ENCODE data around the gene ABHD12B.
A peak's percentile ranks its signal among the peaks of the same experiment; 100 is the strongest.

ABHD12B gene

DNA sequence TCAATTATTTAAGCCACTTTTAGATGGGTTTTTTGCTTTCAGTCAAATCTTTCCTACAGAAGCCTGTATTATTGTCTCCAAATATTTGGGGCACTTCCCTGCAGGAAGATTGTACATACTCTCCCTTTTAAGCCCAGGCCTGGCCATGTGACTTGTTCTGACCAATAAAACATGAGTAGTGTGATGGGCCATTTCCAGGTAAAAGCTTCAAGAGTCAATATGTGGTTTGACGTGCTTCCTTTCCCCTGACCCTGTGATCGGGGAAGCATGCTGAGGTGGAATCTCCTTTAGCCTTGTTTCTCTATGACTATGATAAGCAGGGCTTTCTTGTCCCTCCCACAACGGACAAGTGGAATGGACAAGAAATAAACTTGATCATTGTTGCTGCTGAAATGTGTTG, 26.7 kb upstream of the ABHD12B start:
- no peaks in the 10 kb centered on the region for H3K9me3 ChIP-seq (ENCODE audit: low read length)

DNA sequence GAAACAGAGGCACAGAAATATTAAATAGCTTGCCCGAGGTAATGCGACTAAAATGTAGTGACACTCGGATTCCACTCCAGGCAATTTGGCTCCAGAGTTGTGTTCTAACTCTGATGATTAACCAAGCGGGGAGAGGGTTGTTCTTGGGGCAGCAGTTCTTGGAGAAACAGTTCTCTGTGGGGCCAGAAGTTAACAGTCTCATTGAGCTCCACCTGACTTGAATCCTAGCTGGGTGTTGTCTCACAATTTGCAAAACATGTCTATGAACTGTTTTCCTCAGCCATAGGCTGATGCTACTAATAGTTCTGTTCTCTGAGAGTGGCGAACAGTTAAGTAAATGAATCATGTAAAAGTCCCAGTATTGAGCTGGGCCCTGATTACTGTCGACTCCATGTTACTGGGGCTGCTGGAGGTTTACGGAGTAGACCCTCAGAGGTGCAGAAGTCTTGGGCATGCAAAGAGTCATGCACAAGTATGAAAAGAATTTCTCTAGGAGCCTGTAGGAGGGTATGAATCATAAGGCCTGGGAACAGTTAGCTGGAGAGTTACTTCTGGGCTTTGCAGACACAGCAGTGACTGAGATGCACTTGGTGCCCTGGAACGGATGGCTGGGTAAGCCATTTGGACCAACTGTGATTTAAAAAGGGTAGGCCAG, 25.5 kb upstream of the ABHD12B start:
- Histone ChIP-seq H3K4me3 (ENCODE audit: low read depth in 1 of 2, low read length in 2 of 2) (no peak overlapping the region), H3K9me3 (ENCODE audit: low read length) (no peaks in the 10 kb centered on the region), H3K27me3 (ENCODE audit: control insufficient read depth in 1 of 2, insufficient read depth in 2 of 2, low read length in 2 of 2) (no peaks in the 10 kb centered on the region), H3K27ac (ENCODE audit: low read depth, low read length) (no peak overlapping the region), H3K4me1 (ENCODE audit: insufficient read depth, low read length) (no peaks in the 10 kb centered on the region), H3K9ac (ENCODE audit: low read length) (no peak overlapping the region), H3K36me3 (ENCODE audit: insufficient read depth, low read length) (no peaks in the 10 kb centered on the region)

More for the DNA sequence above, 26.7 kb upstream of the ABHD12B start:
- Histone ChIP-seq H3K9ac (ENCODE audit: low read length) (no peak overlapping the region), H3K27me3 (ENCODE audit: control insufficient read depth in 1 of 2, insufficient read depth in 2 of 2, low read length in 2 of 2) (no peaks in the 10 kb centered on the region), H3K36me3 (ENCODE audit: insufficient read depth, low read length) (no peaks in the 10 kb centered on the region), H3K4me3 (ENCODE audit: low read depth in 1 of 2, low read length in 2 of 2) (no peak overlapping the region), H3K27ac (ENCODE audit: low read depth, low read length) (no peak overlapping the region), H3K4me1 (ENCODE audit: insufficient read depth, low read length) (no peaks in the 10 kb centered on the region)

DNA sequence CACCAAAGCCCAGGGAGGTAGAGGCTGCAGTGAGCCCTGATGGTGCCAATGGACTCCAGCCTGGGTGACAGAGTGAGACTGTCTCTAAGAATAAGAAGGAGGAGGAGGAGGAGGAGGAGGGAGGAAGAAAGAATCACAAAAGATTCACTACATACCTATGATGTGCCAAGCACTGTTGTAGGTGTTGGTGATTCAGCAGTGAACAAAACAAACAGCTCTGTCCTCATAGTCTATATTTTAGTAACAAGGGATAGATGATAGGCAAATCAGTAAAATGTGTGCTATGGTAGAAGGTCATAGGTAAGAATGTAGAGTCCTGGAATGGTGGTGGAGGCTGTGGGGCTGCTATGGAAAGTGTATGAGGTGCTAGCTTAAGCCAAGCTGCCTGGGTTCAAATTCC, 18.0 kb upstream of the ABHD12B start:
- H3K4me3 ChIP-seq (ENCODE audit: low read depth in 1 of 2, low read length in 2 of 2): no peak overlapping the region
- no peak overlapping the region for H3K9ac ChIP-seq (ENCODE audit: low read length)
- H3K9me3 ChIP-seq (ENCODE audit: low read length): no peaks in the 10 kb centered on the region
- H3K36me3 ChIP-seq (ENCODE audit: insufficient read depth, low read length): no peaks in the 10 kb centered on the region
- H3K4me1 ChIP-seq (ENCODE audit: insufficient read depth, low read length): no peaks in the 10 kb centered on the region
- no peak overlapping the region for H3K27ac ChIP-seq (ENCODE audit: low read depth, low read length)
- no peaks in the 10 kb centered on the region for H3K27me3 ChIP-seq (ENCODE audit: control insufficient read depth in 1 of 2, insufficient read depth in 2 of 2, low read length in 2 of 2)

DNA sequence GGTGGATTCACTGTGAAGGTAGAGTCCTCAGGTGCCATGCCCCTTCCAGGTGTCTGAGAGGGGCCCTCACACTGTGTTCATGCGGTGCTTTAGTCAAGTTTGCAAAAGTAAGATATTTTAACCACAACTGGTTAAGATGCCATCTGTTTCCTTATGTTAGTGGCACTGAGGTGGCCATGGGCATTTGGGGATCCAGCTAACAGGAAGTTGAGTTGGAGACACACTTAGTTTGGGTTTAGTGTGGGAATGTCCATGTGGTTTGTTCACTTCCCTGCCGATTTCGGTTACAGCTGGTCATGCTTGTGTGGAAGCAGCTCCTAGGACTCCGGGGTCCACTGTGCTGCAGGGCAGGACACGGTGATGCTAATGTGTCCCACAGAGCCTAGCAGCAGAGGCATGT, 17.3 kb upstream of the ABHD12B start:
- Histone ChIP-seq H3K9me3 (ENCODE audit: low read length) (no peaks in the 10 kb centered on the region), H3K27ac (ENCODE audit: low read depth, low read length) (no peak overlapping the region), H3K27me3 (ENCODE audit: control insufficient read depth in 1 of 2, insufficient read depth in 2 of 2, low read length in 2 of 2) (no peaks in the 10 kb centered on the region), H3K4me1 (ENCODE audit: insufficient read depth, low read length) (peaks cover 6% of the 10 kb centered on the region), H3K9ac (ENCODE audit: low read length) (no peak overlapping the region), H3K4me3 (ENCODE audit: low read depth in 1 of 2, low read length in 2 of 2) (no peak overlapping the region), H3K36me3 (ENCODE audit: insufficient read depth, low read length) (no peaks in the 10 kb centered on the region)

DNA sequence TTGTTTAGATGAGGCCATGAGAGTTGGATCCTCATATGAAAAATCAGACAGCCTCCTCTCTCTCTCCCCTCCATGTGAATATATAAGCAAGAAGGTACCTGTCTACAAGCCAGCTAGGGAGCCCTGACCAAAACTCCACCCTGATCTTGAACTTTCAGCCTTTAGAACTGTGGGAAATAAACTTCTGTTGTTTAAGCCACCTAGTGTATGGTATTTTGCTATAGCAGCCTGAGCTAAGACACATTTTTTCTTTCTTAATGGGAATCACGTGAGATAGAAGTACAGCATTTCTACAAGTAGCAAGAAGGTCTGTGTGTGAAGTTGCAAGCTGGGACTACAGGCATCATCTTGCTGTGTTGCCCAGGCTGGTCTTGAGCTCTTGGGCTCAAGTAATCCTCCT, 16.3 kb upstream of the ABHD12B start:
- H3K4me3 ChIP-seq (ENCODE audit: low read depth in 1 of 2, low read length in 2 of 2): no peak overlapping the region
- H3K9me3 ChIP-seq (ENCODE audit: low read length): no peaks in the 10 kb centered on the region
- no peak overlapping the region for H3K9ac ChIP-seq (ENCODE audit: low read length)
- no peaks in the 10 kb centered on the region for H3K27me3 ChIP-seq (ENCODE audit: control insufficient read depth in 1 of 2, insufficient read depth in 2 of 2, low read length in 2 of 2)
- H3K27ac ChIP-seq (ENCODE audit: low read depth, low read length): no peak overlapping the region
- peaks cover 8% of the 10 kb centered on the region for H3K4me1 ChIP-seq (ENCODE audit: insufficient read depth, low read length)
- H3K36me3 ChIP-seq (ENCODE audit: insufficient read depth, low read length): no peaks in the 10 kb centered on the region

DNA sequence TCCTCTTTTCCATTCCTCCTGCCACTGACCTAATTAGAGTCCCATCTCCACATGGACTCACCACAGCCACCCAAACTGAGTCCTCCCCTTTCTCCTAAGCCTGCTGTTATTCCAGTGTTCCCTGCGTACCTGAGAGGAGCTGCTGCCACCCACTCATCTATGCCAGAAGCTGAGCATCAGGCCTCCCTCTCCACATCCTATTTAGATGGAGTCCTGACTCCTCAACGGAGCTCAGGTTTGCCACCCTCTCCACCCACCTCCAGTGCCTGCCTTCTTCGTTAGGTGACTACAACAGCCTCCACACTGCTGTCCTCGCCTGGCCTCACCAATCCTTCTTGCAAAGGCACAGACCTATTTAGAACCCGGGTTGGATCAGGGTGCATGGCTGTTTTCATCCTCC, 15.2 kb upstream of the ABHD12B start:
- Histone ChIP-seq H3K36me3 (ENCODE audit: insufficient read depth, low read length) (no peaks in the 10 kb centered on the region), H3K4me1 (ENCODE audit: insufficient read depth, low read length) (peaks cover 8% of the 10 kb centered on the region), H3K27ac (ENCODE audit: low read depth, low read length) (no peak overlapping the region), H3K9me3 (ENCODE audit: low read length) (no peaks in the 10 kb centered on the region), H3K4me3 (ENCODE audit: low read depth in 1 of 2, low read length in 2 of 2) (no peak overlapping the region), H3K9ac (ENCODE audit: low read length) (no peak overlapping the region), H3K27me3 (ENCODE audit: control insufficient read depth in 1 of 2, insufficient read depth in 2 of 2, low read length in 2 of 2) (no peaks in the 10 kb centered on the region)

DNA sequence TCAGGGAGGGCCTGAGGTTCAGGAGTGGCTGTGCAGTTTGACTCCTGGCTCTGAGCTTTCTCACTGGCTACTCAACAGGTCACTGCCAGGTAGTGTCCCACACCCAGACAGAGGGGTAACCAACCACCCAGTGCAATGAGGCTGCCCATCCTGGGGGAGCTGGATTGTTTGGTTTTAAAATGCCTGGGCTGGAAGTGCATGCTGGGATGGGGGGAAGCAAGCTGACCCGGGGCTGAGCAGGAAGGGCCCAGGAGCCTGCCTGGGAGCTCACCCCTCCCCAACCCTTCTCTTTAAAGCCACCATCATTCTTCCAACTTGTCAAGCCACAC, 12.6 kb upstream of the ABHD12B start:
- no peak overlapping the region for H3K27ac ChIP-seq (ENCODE audit: low read depth, low read length)
- peaks cover 8% of the 10 kb centered on the region for H3K4me1 ChIP-seq (ENCODE audit: insufficient read depth, low read length)
- H3K9ac ChIP-seq (ENCODE audit: low read length): no peak overlapping the region
- H3K27me3 ChIP-seq (ENCODE audit: control insufficient read depth in 1 of 2, insufficient read depth in 2 of 2, low read length in 2 of 2): no peaks in the 10 kb centered on the region
- H3K4me3 ChIP-seq (ENCODE audit: low read depth in 1 of 2, low read length in 2 of 2): peak overlapping the region; percentile 61 to 82
- no peaks in the 10 kb centered on the region for H3K36me3 ChIP-seq (ENCODE audit: insufficient read depth, low read length)
- no peaks in the 10 kb centered on the region for H3K9me3 ChIP-seq (ENCODE audit: low read length)

DNA sequence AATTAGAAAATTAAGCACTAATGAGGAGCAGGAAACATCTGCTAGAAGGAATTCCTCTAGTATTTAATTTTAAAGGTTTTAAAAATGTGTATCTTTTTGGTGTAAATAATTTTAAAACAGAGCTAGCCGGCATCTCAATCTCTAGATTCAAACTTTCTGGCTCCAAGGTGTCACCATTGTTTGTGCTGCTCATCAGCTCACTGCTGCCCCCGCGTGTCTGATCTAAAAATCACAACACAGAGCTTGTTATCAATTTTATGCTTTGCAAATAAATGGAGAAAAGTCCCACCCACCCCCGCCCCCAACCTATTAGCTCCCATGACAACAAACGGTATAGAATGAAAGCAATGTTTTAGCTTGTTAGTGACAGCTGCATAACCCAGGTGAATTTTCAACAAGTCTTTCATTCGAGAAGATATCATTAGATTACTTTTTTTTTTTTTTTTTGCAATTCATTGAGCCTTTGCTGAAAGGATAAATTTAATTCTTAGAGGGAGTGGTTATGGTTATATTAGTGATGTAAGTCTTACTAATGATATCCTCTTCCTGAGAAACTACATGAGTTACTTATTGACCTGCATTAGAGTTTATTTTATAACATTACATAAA, 11.3 kb upstream of the ABHD12B start:
- Histone ChIP-seq H3K27ac (ENCODE audit: low read depth, low read length) (peak overlapping the region; percentile 58), H3K4me1 (ENCODE audit: insufficient read depth, low read length) (peaks cover 8% of the 10 kb centered on the region), H3K4me3 (ENCODE audit: low read depth in 1 of 2, low read length in 2 of 2) (peak overlapping the region; percentile 61 to 82), H3K9ac (ENCODE audit: low read length) (no peak overlapping the region), H3K27me3 (ENCODE audit: control insufficient read depth in 1 of 2, insufficient read depth in 2 of 2, low read length in 2 of 2) (no peaks in the 10 kb centered on the region), H3K36me3 (ENCODE audit: insufficient read depth, low read length) (no peaks in the 10 kb centered on the region), H3K9me3 (ENCODE audit: low read length) (no peaks in the 10 kb centered on the region)

DNA sequence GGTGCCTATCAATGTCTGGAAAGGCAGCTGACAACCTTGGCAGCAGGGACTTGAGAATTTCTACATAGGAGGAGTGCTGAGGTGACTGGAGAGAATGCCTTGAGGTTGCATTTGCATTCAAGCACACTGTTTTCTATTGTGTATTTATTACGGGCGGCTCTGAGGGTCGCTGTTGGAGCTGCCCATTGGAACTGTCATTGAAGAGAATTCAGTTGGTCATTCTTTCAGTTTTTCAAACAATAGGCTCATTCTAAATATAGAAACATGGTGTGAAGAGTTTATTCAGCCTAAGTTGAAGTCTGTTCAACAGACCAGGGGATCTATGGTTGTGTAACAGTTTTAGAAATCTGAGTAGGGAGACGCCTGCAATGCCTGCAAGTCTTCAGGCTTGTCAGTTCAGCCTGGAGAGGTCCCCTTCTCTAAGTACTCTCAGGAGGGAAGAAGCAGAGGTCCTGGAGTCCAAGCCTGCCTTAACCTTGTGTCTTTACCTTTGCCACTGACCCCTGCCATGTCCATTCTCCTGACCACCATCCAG, 9.8 kb upstream of the ABHD12B start:
- Histone ChIP-seq H3K27me3 (ENCODE audit: control insufficient read depth in 1 of 2, insufficient read depth in 2 of 2, low read length in 2 of 2) (no peaks in the 10 kb centered on the region), H3K4me1 (ENCODE audit: insufficient read depth, low read length) (peaks cover 8% of the 10 kb centered on the region), H3K36me3 (ENCODE audit: insufficient read depth, low read length) (no peaks in the 10 kb centered on the region), H3K27ac (ENCODE audit: low read depth, low read length) (no peak overlapping the region), H3K4me3 (ENCODE audit: low read depth in 1 of 2, low read length in 2 of 2) (no peak overlapping the region), H3K9ac (ENCODE audit: low read length) (no peak overlapping the region), H3K9me3 (ENCODE audit: low read length) (no peaks in the 10 kb centered on the region)

DNA sequence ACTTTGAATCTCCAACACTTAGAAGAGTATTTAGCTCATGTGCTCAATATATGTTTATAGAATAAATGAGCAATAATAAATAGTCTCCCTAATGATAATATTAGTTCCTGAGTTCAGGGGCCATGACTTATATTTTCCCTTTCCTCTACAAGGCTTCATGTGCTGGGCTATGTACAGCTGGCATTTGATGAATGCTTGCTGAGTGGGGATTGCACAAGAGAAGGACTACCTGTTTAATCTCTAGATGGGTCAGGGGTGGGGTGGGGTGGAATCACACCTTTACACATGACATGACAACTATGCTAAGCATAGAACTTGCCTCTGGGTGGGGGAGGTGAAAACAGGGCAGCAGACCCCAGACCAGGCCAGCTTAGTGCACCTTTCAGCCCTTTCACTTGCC, 7.6 kb upstream of the ABHD12B start:
- H3K9me3 ChIP-seq (ENCODE audit: low read length): no peaks in the 10 kb centered on the region
- no peaks in the 10 kb centered on the region for H3K36me3 ChIP-seq (ENCODE audit: insufficient read depth, low read length)
- no peak overlapping the region for H3K4me3 ChIP-seq (ENCODE audit: low read depth in 1 of 2, low read length in 2 of 2)
- H3K27me3 ChIP-seq (ENCODE audit: control insufficient read depth in 1 of 2, insufficient read depth in 2 of 2, low read length in 2 of 2): no peaks in the 10 kb centered on the region
- peaks cover 5% of the 10 kb centered on the region for H3K4me1 ChIP-seq (ENCODE audit: insufficient read depth, low read length)
- H3K27ac ChIP-seq (ENCODE audit: low read depth, low read length): no peak overlapping the region
- H3K9ac ChIP-seq (ENCODE audit: low read length): no peak overlapping the region

DNA sequence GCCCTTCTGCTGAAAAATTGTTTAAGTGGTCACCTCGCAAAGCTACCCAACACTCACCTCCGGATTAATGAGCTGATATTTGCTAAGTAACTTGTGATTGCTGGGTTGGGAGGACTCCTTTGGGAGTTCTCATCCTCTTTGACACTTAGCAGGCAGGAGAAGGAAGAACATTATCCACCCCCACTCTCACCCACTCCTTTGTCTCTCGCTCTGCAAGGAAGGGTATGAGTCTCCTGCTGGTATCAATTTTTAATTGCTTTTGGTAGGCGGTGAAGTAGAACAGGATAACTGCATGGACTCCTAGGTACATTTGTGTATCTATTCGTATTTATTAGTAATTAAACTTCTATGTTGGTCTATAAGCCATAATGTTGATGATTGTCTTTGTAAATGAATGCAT, 6.9 kb upstream of the ABHD12B start:
- H3K4me3 ChIP-seq (ENCODE audit: low read depth in 1 of 2, low read length in 2 of 2): no peak overlapping the region
- H3K4me1 ChIP-seq (ENCODE audit: insufficient read depth, low read length): no peaks in the 10 kb centered on the region
- H3K27ac ChIP-seq (ENCODE audit: low read depth, low read length): no peak overlapping the region
- no peaks in the 10 kb centered on the region for H3K9me3 ChIP-seq (ENCODE audit: low read length)
- H3K9ac ChIP-seq (ENCODE audit: low read length): no peak overlapping the region
- no peaks in the 10 kb centered on the region for H3K27me3 ChIP-seq (ENCODE audit: control insufficient read depth in 1 of 2, insufficient read depth in 2 of 2, low read length in 2 of 2)
- no peaks in the 10 kb centered on the region for H3K36me3 ChIP-seq (ENCODE audit: insufficient read depth, low read length)

Data from muscle layer of colon (tissue), 2 donors.